ENCODE results near the gene DNAJC5G. TPM values are rescaled to one million over a fixed set of nuclear protein-coding genes. Genes with fewer than 3 reads are reported as not detected.
A peak's percentile ranks its signal among the peaks of the same experiment; 100 is the strongest.

Gene DNAJC5G
- total and polyA plus RNA-seq, 2 donors (not counting 3 experiments of a cell fraction or from before 2014, with no cell fraction given), result 0.77 to 1.4 TPM

DNA sequence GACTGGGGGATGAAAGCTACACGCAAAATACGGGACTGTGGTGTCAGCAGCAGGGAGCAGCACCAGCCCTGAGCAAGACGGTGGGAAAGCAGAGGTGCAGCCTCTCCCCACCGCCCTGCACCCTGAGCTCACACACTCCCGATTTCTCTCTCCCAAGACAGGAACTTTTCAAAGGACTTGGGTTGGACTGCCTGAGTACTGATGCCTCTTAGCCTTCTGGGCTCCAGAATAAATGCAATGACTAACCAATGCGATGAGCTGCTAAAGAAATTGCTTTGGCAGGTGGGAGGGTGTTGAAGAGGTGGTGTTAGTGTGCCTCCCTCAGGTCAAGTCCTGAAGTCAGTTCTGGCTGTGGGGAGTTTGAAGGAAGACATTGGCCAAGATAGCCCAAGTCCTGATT, 16.6 kb downstream of the DNAJC5G start:
- POLR2A ChIA-PET, result interaction anchor here (0.5 kb wide), 1 partner anchor 275 kb away, joined by 3 read pairs; no protein-coding TSS in a partner anchor
- no peaks in the 10 kb centered on the region for H3K79me2 ChIP-seq (ENCODE audit: control insufficient read depth, insufficient read depth, low read length)
- dilution Hi-C loops (cut with MboI; ENCODE audit: extremely low pct_ligation_motif_present, low sequenced_read_pairs), result no loop called here
- FAIRE-seq, result no peak
- H3K9me3 ChIP-seq (replicated peaks; ENCODE audit: control insufficient read depth, insufficient read depth, low read length), result no peaks in the 10 kb centered on the region
- no peaks in the 10 kb centered on the region for H4K20me1 ChIP-seq (replicated peaks; ENCODE audit: control insufficient read depth, extremely low read depth, insufficient read depth, low read length)
- BruUV-seq (replicated peaks), result no TSS peak
- no peak overlapping the region for H3K4me2 ChIP-seq (ENCODE audit: insufficient read depth, low read length)
- no peaks in the 10 kb centered on the region for H3K27me3 ChIP-seq (ENCODE audit: control insufficient read depth in 2 of 2, insufficient read depth in 2 of 2, low read length in 2 of 2)
- no peak overlapping the region for H3K27ac ChIP-seq (ENCODE audit: insufficient read depth, low read depth, low read length)
- no peak overlapping the region for H2AFZ ChIP-seq (ENCODE audit: low read depth, low read length)
- no peak overlapping the region for H3K9ac ChIP-seq (replicated peaks; ENCODE audit: extremely low read depth, insufficient read depth, low read length)
- no peak for DNase-seq (ENCODE audit: low read depth, low spot score)
- TF ChIP-seq, protein P1, sequence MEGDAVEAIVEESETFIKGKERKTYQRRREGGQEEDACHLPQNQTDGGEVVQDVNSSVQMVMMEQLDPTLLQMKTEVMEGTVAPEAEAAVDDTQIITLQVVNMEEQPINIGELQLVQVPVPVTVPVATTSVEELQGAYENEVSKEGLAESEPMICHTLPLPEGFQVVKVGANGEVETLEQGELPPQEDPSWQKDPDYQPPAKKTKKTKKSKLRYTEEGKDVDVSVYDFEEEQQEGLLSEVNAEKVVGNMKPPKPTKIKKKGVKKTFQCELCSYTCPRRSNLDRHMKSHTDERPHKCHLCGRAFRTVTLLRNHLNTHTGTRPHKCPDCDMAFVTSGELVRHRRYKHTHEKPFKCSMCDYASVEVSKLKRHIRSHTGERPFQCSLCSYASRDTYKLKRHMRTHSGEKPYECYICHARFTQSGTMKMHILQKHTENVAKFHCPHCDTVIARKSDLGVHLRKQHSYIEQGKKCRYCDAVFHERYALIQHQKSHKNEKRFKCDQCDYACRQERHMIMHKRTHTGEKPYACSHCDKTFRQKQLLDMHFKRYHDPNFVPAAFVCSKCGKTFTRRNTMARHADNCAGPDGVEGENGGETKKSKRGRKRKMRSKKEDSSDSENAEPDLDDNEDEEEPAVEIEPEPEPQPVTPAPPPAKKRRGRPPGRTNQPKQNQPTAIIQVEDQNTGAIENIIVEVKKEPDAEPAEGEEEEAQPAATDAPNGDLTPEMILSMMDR (IDR thresholded peaks at IDR 0.05; ENCODE audit: extremely low read depth in 1 of 2, insufficient read depth in 1 of 2, low read depth in 1 of 2, low read length in 2 of 2), result peak in 1 of 2 donors; percentile 6
- TF ChIP-seq POLR2AphosphoS5 (IDR thresholded peaks at IDR 0.05; ENCODE audit: insufficient read depth, low read depth, low read length), result no peak
- intact Hi-C loops (cut with micrococcal nuclease), result no loop called here
- CTCF ChIA-PET, result interaction anchor here (1.6 to 7.2 kb wide), 4 partner anchors 11 to 28 kb away, joined by 6 to 107 read pairs (median 50); partner anchors contain the start of genes SLC30A3 and TRIM54
- no peak overlapping the region for H3K4me3 ChIP-seq (replicated peaks in 1 of 3; ENCODE audit: insufficient read depth in 1 of 3, low read depth in 1 of 3, low read length in 3 of 3)
- no peaks in the 10 kb centered on the region for H3K9me1 ChIP-seq (replicated peaks; ENCODE audit: control insufficient read depth, extremely low read depth, insufficient read depth, low read length)
- H3K4me1 ChIP-seq (ENCODE audit: control insufficient read depth, extremely low read depth, insufficient read depth, low read length), result peaks cover 44% of the 10 kb centered on the region
- H3K36me3 ChIP-seq (ENCODE audit: control insufficient read depth in 2 of 2, extremely low read depth in 1 of 2, insufficient read depth in 2 of 2, low read length in 2 of 2), result no peaks in the 10 kb centered on the region

DNA sequence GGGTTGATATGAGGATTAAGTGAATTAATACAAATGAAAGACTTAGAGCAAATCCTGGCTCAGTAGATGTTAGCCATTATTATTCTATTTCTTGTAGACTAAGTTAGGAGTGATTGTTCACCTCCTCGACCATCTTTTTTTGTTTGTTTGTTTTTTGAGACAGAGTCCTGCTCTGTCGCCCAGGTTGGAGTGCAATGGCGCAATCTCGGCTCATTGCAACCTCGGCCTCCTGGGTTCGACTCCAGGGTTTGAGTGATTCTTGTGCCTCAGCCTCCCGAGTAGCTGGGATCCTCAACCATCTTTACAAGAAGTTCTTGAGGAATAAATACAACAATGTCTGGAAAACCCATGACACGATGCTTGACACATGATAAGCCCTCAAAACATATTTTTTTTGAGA, 19.7 kb downstream of the DNAJC5G start:
- dilution Hi-C loops (cut with MboI; ENCODE audit: extremely low pct_ligation_motif_present, low sequenced_read_pairs), result no loop called here
- H3K27me3 ChIP-seq (ENCODE audit: control insufficient read depth in 2 of 2, insufficient read depth in 2 of 2, low read length in 2 of 2), result no peaks in the 10 kb centered on the region
- no peak overlapping the region for H2AFZ ChIP-seq (ENCODE audit: low read depth, low read length)
- no TSS peak for BruUV-seq (replicated peaks)
- H3K4me1 ChIP-seq (ENCODE audit: control insufficient read depth, extremely low read depth, insufficient read depth, low read length), result peaks cover 22% of the 10 kb centered on the region
- TF ChIP-seq POLR2AphosphoS5 (IDR thresholded peaks at IDR 0.05; ENCODE audit: insufficient read depth, low read depth, low read length) (no peak), JUN (IDR thresholded peaks at IDR 0.05; ENCODE audit: borderline replicate concordance, insufficient read depth, insufficient read length, low read depth) (no peak), FOS (IDR thresholded peaks at IDR 0.05; ENCODE audit: borderline replicate concordance, insufficient read depth, low read length) (no peak), POLR2A (IDR thresholded peaks at IDR 0.05; ENCODE audit: low read depth, low read length) (no peak), MYC (IDR thresholded peaks at IDR 0.05; ENCODE audit: low read depth, low read length) (no peak), EZH2 (IDR thresholded peaks at IDR 0.05; ENCODE audit: borderline replicate concordance, low read depth, low read length, severe bottlenecking) (no peak), GATA2 (IDR thresholded peaks at IDR 0.05; ENCODE audit: insufficient read depth, insufficient read length, low read depth, low read length) (no peak)
- TF ChIP-seq, protein P2, sequence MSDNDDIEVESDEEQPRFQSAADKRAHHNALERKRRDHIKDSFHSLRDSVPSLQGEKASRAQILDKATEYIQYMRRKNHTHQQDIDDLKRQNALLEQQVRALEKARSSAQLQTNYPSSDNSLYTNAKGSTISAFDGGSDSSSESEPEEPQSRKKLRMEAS (IDR thresholded peaks at IDR 0.05; ENCODE audit: insufficient read depth, insufficient read length), result no peak
- TF ChIP-seq, protein P1 (IDR thresholded peaks at IDR 0.05; ENCODE audit: extremely low read depth in 1 of 2, insufficient read depth in 1 of 2, low read depth in 1 of 2, low read length in 2 of 2), result no peak
- no peaks in the 10 kb centered on the region for H3K9me1 ChIP-seq (replicated peaks; ENCODE audit: control insufficient read depth, extremely low read depth, insufficient read depth, low read length)
- no peak overlapping the region for H3K9ac ChIP-seq (replicated peaks; ENCODE audit: extremely low read depth, insufficient read depth, low read length)
- no peaks in the 10 kb centered on the region for H3K79me2 ChIP-seq (ENCODE audit: control insufficient read depth, insufficient read depth, low read length)
- H3K9me3 ChIP-seq (replicated peaks; ENCODE audit: control insufficient read depth, insufficient read depth, low read length), result no peaks in the 10 kb centered on the region
- intact Hi-C loops (cut with micrococcal nuclease), result no loop called here
- ChIA-PET POLR2A (no interaction called here), CTCF (interaction anchor here (0.7 to 7.2 kb wide), 3 partner anchors 14 to 146 kb away, joined by 4 to 107 read pairs (median 8); partner anchors contain the start of genes TCF23 and TRIM54)
- FAIRE-seq, result no peak
- no peak for DNase-seq (ENCODE audit: low read depth, low spot score)
- H3K4me3 ChIP-seq (replicated peaks in 1 of 3; ENCODE audit: insufficient read depth in 1 of 3, low read depth in 1 of 3, low read length in 3 of 3), result no peak overlapping the region
- H4K20me1 ChIP-seq (replicated peaks; ENCODE audit: control insufficient read depth, extremely low read depth, insufficient read depth, low read length), result no peaks in the 10 kb centered on the region
- no peaks in the 10 kb centered on the region for H3K36me3 ChIP-seq (ENCODE audit: control insufficient read depth in 2 of 2, extremely low read depth in 1 of 2, insufficient read depth in 2 of 2, low read length in 2 of 2)
- H3K4me2 ChIP-seq (ENCODE audit: insufficient read depth, low read length), result no peak overlapping the region
- no peak overlapping the region for H3K27ac ChIP-seq (ENCODE audit: insufficient read depth, low read depth, low read length)

All from endothelial cell of umbilical vein (primary cell).